HepG2 (cell line): ENCODE measurements around the gene MYL12B. TPM values are rescaled to one million over a fixed set of nuclear protein-coding genes. Genes with fewer than 3 reads are reported as not detected.

Experiments used
- FOXK2 ChIP-seq: fragments of 450-650 bp; IDR thresholded peaks from 2 replicates; pipeline ENCODE4 v1.6.1; 2016
- HES4 ChIP-seq: sonication (generic); formaldehyde crosslinking; IDR thresholded peaks from 2 replicates; pipeline ENCODE4 v1.9.0; 2021; ENCODE audit warnings: mild to moderate bottlenecking, missing genetic modification reagents, borderline replicate concordance
- HINFP ChIP-seq: sonication (generic); formaldehyde crosslinking; IDR thresholded peaks from 2 replicates; pipeline ENCODE4 v1.4.0; 2020; ENCODE audit warnings: low read depth, mild to moderate bottlenecking, missing genetic modification reagents
- IRF2 ChIP-seq: IDR thresholded peaks from 2 replicates; pipeline ENCODE4 v1.6.1; 2018; ENCODE audit warnings: missing genetic modification reagents, missing compliant biosample characterization
- KAT7 ChIP-seq: IDR thresholded peaks from 2 replicates; pipeline ENCODE4 v1.6.1; 2018; ENCODE audit warnings: borderline replicate concordance, missing compliant biosample characterization
- NCOA2 ChIP-seq: sonication (generic); formaldehyde crosslinking; IDR thresholded peaks from 2 replicates; pipeline ENCODE4 v1.8.0; 2022; ENCODE audit warnings: inconsistent platforms
- NFE2 ChIP-seq: sonication (generic); formaldehyde crosslinking; IDR thresholded peaks from 2 replicates; pipeline ENCODE4 v1.4.0; 2020; ENCODE audit warnings: missing genetic modification reagents
- RORA ChIP-seq: sonication (generic); formaldehyde crosslinking; IDR thresholded peaks from 2 replicates; pipeline ENCODE4 v1.5.0; 2020; ENCODE audit warnings: mild to moderate bottlenecking, missing genetic modification reagents, moderate library complexity
- SP2 ChIP-seq: sonication (generic); formaldehyde crosslinking; IDR thresholded peaks from 2 replicates; pipeline ENCODE4 v1.5.1; 2020; ENCODE audit warnings: mild to moderate bottlenecking, missing genetic modification reagents
- TERF1 ChIP-seq: sonication (generic); formaldehyde crosslinking; IDR thresholded peaks from 2 replicates; pipeline ENCODE4 v1.8.0; 2022; ENCODE audit warnings: mild to moderate bottlenecking, missing genetic modification reagents, moderate library complexity
- UBTF ChIP-seq: sonication (generic); formaldehyde crosslinking; IDR thresholded peaks from 2 replicates; pipeline ENCODE4 v1.4.0; 2020; ENCODE audit warnings: mild to moderate bottlenecking, missing genetic modification reagents
- ZBTB34 ChIP-seq: sonication (generic); formaldehyde crosslinking; IDR thresholded peaks from 2 replicates; pipeline ENCODE4 v1.8.0; 2022; ENCODE audit warnings: mild to moderate bottlenecking, missing genetic modification reagents
- ZBTB4 ChIP-seq: sonication (generic); formaldehyde crosslinking; IDR thresholded peaks from 2 replicates; pipeline ENCODE4 v1.4.0; 2020; ENCODE audit warnings: missing genetic modification reagents, mild to moderate bottlenecking, borderline replicate concordance
- ZNF576 ChIP-seq: sonication (generic); formaldehyde crosslinking; IDR thresholded peaks from 2 replicates; pipeline ENCODE4 v1.4.0; 2020; ENCODE audit warnings: mild to moderate bottlenecking, missing genetic modification reagents
- ZNF607 ChIP-seq: sonication (generic); formaldehyde crosslinking; IDR thresholded peaks from 2 replicates; pipeline ENCODE4 v1.5.1; 2020; ENCODE audit warnings: missing genetic modification reagents, mild to moderate bottlenecking, borderline replicate concordance
- ZNF652 ChIP-seq: IDR thresholded peaks from 2 replicates; pipeline ENCODE4 v1.6.1; 2016; ENCODE audit warnings: low read depth, borderline replicate concordance
- ZNF720 ChIP-seq: sonication (generic); formaldehyde crosslinking; IDR thresholded peaks from 2 replicates; pipeline ENCODE4 v1.4.0; 2020; ENCODE audit warnings: missing genetic modification reagents
- ZSCAN20 ChIP-seq: sonication (generic); formaldehyde crosslinking; IDR thresholded peaks from 2 replicates; pipeline ENCODE4 v1.4.0; 2020; ENCODE audit warnings: missing genetic modification reagents, mild to moderate bottlenecking, borderline replicate concordance
- ZSCAN31 ChIP-seq: sonication (generic); formaldehyde crosslinking; IDR thresholded peaks from 2 replicates; pipeline ENCODE4 v1.5.0; 2020; ENCODE audit warnings: low read depth, mild to moderate bottlenecking, missing genetic modification reagents
- polyA plus RNA-seq, 8 experiments: library from polyadenylated mRNA; depleted of rRNA in 3 of 8; stranded (reverse) in 7 of 8; unstranded in 1 of 8; fragments of >200 nt; fragmentation: Illumina TruSeq in 4 of 8; extraction: Trizol in 4 of 8; gene quantifications; 2 replicates each; pipeline versions ENCODE4 v1.2.1 to v1.2.3, GENCODE V29; 2011 to 2016; ENCODE audit warnings: low read depth in 4 of 8, missing spikeins in 1 of 8, mixed read lengths in 1 of 8; ENCODE audit not compliant: insufficient read depth in 1 of 8
- total RNA-seq, 5 experiments: library from RNA; depleted of rRNA; stranded (reverse); fragments of >200 nt; fragmentation: Illumina TruSeq; extraction: Trizol; gene quantifications; 2 replicates each; pipeline ENCODE4 v1.2.3, GENCODE V29; 2016; ENCODE audit warnings: low read depth in 1 of 5

The MYL12B gene
- total and polyA plus RNA-seq, 2 of the 13 experiments (the other 11 are each of a cell fraction or from before 2014, with no cell fraction given) = 265 to 340 TPM

- no peak for TF ChIP-seq TERF1
- TF ChIP-seq NFE2 (CRISPR knock-in tag) = no peak
- TF ChIP-seq KAT7 (CRISPR knock-in tag) = 0 out of 2 replicates have a peak, but pooled peaks have one; percentile 15
- TF ChIP-seq UBTF (CRISPR knock-in tag) = no peak
- TF ChIP-seq ZNF576 (CRISPR knock-in tag) = no peak
- TF ChIP-seq ZNF652 (CRISPR knock-in tag) = peak; percentile 24; the same call in 1 of the 2 replicates
- peak; percentile 60; the same call in 1 of the 2 replicates for TF ChIP-seq ZBTB34 (CRISPR knock-in tag)
- no peak for TF ChIP-seq HES4 (CRISPR knock-in tag)
- TF ChIP-seq FOXK2 = peak; percentile 41; the same call in 1 of the 2 replicates
- no peak for TF ChIP-seq SP2 (CRISPR knock-in tag)
- TF ChIP-seq RORA (CRISPR knock-in tag) = 0 out of 2 replicates have a peak, but pooled peaks have one; percentile 33
- TF ChIP-seq ZSCAN20 (CRISPR knock-in tag) = no peak
- peak; percentile 77; the same call in 1 of the 2 replicates for TF ChIP-seq ZSCAN31 (CRISPR knock-in tag)
- TF ChIP-seq ZNF720 (CRISPR knock-in tag) = no peak
- TF ChIP-seq ZBTB4 = no peak
- no peak for TF ChIP-seq HINFP
- peak; percentile 100 for TF ChIP-seq NCOA2 (CRISPR knock-in tag)
- peak; percentile 94 for TF ChIP-seq IRF2
- TF ChIP-seq ZNF607 = no peak
Measured at GRCh38 chr18:3233433-3234168, 28.3 kb upstream of the MYL12B start (continued).
